HCT116 (cell line): Measurements from ENCODE around the gene TIMP3. TPM values are rescaled to one million over a fixed set of nuclear protein-coding genes. Genes with fewer than 3 reads are reported as not detected.

Experiments used
- ATAC-seq: fragments of 200-7000 bp; cut with Tn5 transposase; 2 replicates; pipeline ENCODE4 v1.9.1; 2020; ENCODE audit warnings: mild to moderate bottlenecking, moderate library complexity
- BruUV-seq: library from RNA; stranded (reverse); fragments of 400-500 nt; replicated peaks from 2 replicates; lab custom pipeline; 2021; lab: Mats Ljungman, UMichigan
- CTCF ChIA-PET: fragments of 300-600 bp; sonication (Branson Sonifier 250); formaldehyde crosslinking; loops from one replicate; lab custom pipeline; 2021; ENCODE audit warnings: antibody characterized with exemption; lab: Charles Lee
- POLR2A ChIA-PET: fragments of 300-600, 350-600 bp; sonication (Branson Sonifier 250); formaldehyde crosslinking; loops from one replicate; lab custom pipeline; 2021; ENCODE audit warnings: antibody characterized with exemption; lab: Charles Lee
- RAD21 ChIA-PET, 2 experiments: fragments of 300-600 bp; sonication (Branson Sonifier 250); formaldehyde crosslinking; loops; one replicate each; lab custom pipeline; 2023; ENCODE audit warnings: low total read pairs in 2 of 2; ENCODE audit not compliant: uncharacterized antibody in 2 of 2, unreplicated experiment in 2 of 2, low non-redundant PET in 1 of 2; lab: Charles Lee
- DNase-seq: peaks from one replicate; pipeline ENCODE4 v3.0.0-alpha.2; 2010; ENCODE audit warnings: low read depth, low spot score
- H2AFZ ChIP-seq: fragments of 200-600 bp; shearing (Covaris generic), sonication (generic); 2 replicates; pipeline ENCODE4 v1.6.1; 2017; ENCODE audit warnings: low read depth, mixed run types, mixed read lengths, antibody characterized with exemption, low read length; ENCODE audit not compliant: poor library complexity, severe bottlenecking
- H3K27ac ChIP-seq: 2 replicates; pipeline ENCODE4 v1.5.1; 2012; ENCODE audit warnings: low read depth, low read length
- H3K27me3 ChIP-seq: fragments of 200-600 bp; sonication (generic); 2 replicates; pipeline ENCODE4 v1.6.1; 2016; ENCODE audit warnings: mixed run types, low read length, mixed read lengths; ENCODE audit not compliant: insufficient read depth
- H3K36me3 ChIP-seq, 2 experiments: fragments of 200-500 bp in 1 of 2; fragments of 200-600 bp in 1 of 2; sonication (Bioruptor generic) in 1 of 2; sonication (generic) in 1 of 2; 2 replicates each; pipeline versions ENCODE4 v1.5.1 to v1.6.1; 2014 to 2016; ENCODE audit warnings: low read length in 2 of 2, inconsistent platforms in 1 of 2, mixed read lengths in 1 of 2, mixed run types in 1 of 2; ENCODE audit not compliant: insufficient read depth in 2 of 2, control insufficient read depth in 1 of 2
- H3K4me1 ChIP-seq, 2 experiments: fragments of 200-600 bp in 1 of 2; sonication (generic) in 1 of 2; 2 replicates each; pipeline versions ENCODE4 v1.5.1 to v1.6.1; 2012 to 2017; ENCODE audit warnings: low read length in 2 of 2, inconsistent platforms in 1 of 2, mild to moderate bottlenecking in 1 of 2, mixed read lengths in 1 of 2, mixed run types in 1 of 2, moderate library complexity in 1 of 2; ENCODE audit not compliant: insufficient read depth in 2 of 2, control insufficient read depth in 1 of 2
- H3K4me2 ChIP-seq: fragments of 200-600 bp; sonication (generic); 2 replicates; pipeline ENCODE4 v1.6.1; 2017; ENCODE audit warnings: mixed run types, low read length, mixed read lengths
- H3K4me3 ChIP-seq, 2 experiments: fragments of 200-600 bp in 1 of 2; sonication (generic) in 1 of 2; replicated peaks in 1 of 2; 2 replicates each; pipeline ENCODE4 v1.5.1; 2011 to 2016; ENCODE audit warnings: low read length in 2 of 2, control low read depth in 1 of 2, low read depth in 1 of 2, mild to moderate bottlenecking in 1 of 2, mixed read lengths in 1 of 2, mixed run types in 1 of 2
- H3K79me2 ChIP-seq: fragments of 200-600 bp; sonication (generic); 2 replicates; pipeline ENCODE4 v1.6.1; 2017; ENCODE audit warnings: mild to moderate bottlenecking, mixed run types, low read length, moderate library complexity, mixed read lengths; ENCODE audit not compliant: insufficient read depth
- H3K9ac ChIP-seq: fragments of 200-600 bp; sonication (generic); 2 replicates; pipeline ENCODE4 v1.6.1; 2016; ENCODE audit warnings: low read length, mixed read lengths
- H3K9me2 ChIP-seq: fragments of 200-600 bp; sonication (generic), shearing (Covaris generic); 2 replicates; pipeline ENCODE4 v1.6.1; 2017; ENCODE audit warnings: mixed run types, mild to moderate bottlenecking, moderate library complexity; ENCODE audit not compliant: insufficient read depth
- H3K9me3 ChIP-seq, 2 experiments: fragments of 200-500 bp in 1 of 2; fragments of 200-600 bp in 1 of 2; sonication (Bioruptor generic) in 1 of 2; sonication (generic) in 1 of 2; 2 replicates each; pipeline ENCODE4 v1.6.1; 2014 to 2017; ENCODE audit warnings: low read length in 2 of 2, mixed read lengths in 2 of 2, inconsistent platforms in 1 of 2, low read depth in 1 of 2, mild to moderate bottlenecking in 1 of 2, mixed run types in 1 of 2, moderate library complexity in 1 of 2; ENCODE audit not compliant: control insufficient read depth in 1 of 2, insufficient read depth in 1 of 2
- H4K20me1 ChIP-seq: fragments of 200-600 bp; sonication (generic), shearing (Covaris generic); 2 replicates; pipeline ENCODE4 v1.6.1; 2017; ENCODE audit warnings: mixed run types, mild to moderate bottlenecking, moderate library complexity; ENCODE audit not compliant: insufficient read depth
- EGR1 ChIP-seq: IDR thresholded peaks from 2 replicates; pipeline ENCODE4 v1.6.1; 2012; ENCODE audit warnings: low read depth
- ELF1 ChIP-seq: IDR thresholded peaks from 2 replicates; pipeline ENCODE4 v1.6.1; 2012; ENCODE audit warnings: low read depth, borderline replicate concordance
- EZH2 ChIP-seq: fragments of 200-600 bp; sonication (generic); IDR thresholded peaks from 2 replicates; pipeline ENCODE4 v1.6.1; 2017; ENCODE audit warnings: antibody characterized with exemption, mixed run types
- EZH2phosphoT487 ChIP-seq: fragments of 200-600 bp; IDR thresholded peaks from 2 replicates; pipeline ENCODE4 v1.6.1; 2018; ENCODE audit warnings: antibody characterized with exemption, borderline replicate concordance
- FOSL1 ChIP-seq: IDR thresholded peaks from 2 replicates; pipeline ENCODE4 v1.6.1; 2012; ENCODE audit warnings: low read depth
- MAX ChIP-seq: IDR thresholded peaks from 2 replicates; pipeline ENCODE4 v1.6.1; 2012
- POLR2A ChIP-seq: IDR thresholded peaks from 2 replicates; pipeline ENCODE4 v1.7.0; 2011; ENCODE audit warnings: borderline replicate concordance; ENCODE audit not compliant: insufficient read depth, insufficient read length; ENCODE audit errors: extremely low read depth
- RAD21 ChIP-seq: IDR thresholded peaks from 2 replicates; pipeline ENCODE4 v1.6.1; 2012; ENCODE audit warnings: low read depth, mild to moderate bottlenecking
- REST ChIP-seq: IDR thresholded peaks from 2 replicates; pipeline ENCODE4 v1.6.1; 2012; ENCODE audit warnings: low read depth
- YY1 ChIP-seq: IDR thresholded peaks from 2 replicates; pipeline ENCODE4 v1.6.1; 2011; ENCODE audit warnings: low read length, low read depth, moderate library complexity, mild to moderate bottlenecking; ENCODE audit not compliant: insufficient replicate concordance; ENCODE audit errors: extremely low read depth
- ZBTB33 ChIP-seq: IDR thresholded peaks from 2 replicates; pipeline ENCODE4 v1.6.1; 2011; ENCODE audit warnings: mild to moderate bottlenecking, low read length, moderate library complexity; ENCODE audit not compliant: insufficient replicate concordance; ENCODE audit errors: extremely low read depth
- ZFX ChIP-seq: fragments of 450-650 bp; IDR thresholded peaks from 2 replicates; pipeline ENCODE4 v1.6.1; 2017
- ZNF274 ChIP-seq: fragments of 200-500 bp; sonication (Bioruptor generic); IDR thresholded peaks from 2 replicates; pipeline ENCODE4 v1.6.1; 2014; ENCODE audit warnings: mild to moderate bottlenecking, low read depth, low read length, inconsistent platforms
- intact Hi-C: fragments of 100-400 bp; cut with micrococcal nuclease; formaldehyde crosslinking; loops from 2 replicates; pipeline ENCODE4 v1.10.0; 2022
- total RNA-seq: library from RNA; stranded (reverse); gene quantifications from one replicate; pipeline ENCODE4 v1.2.1, GENCODE V29; 2021; ENCODE audit not compliant: unreplicated experiment

The TIMP3 gene
- total RNA-seq, 1 experiment from 2014 or later, result 2.2 TPM

GRCh38 chr22:32909581-32910428 lies 108.3 kb downstream of the TIMP3 start:
- Histone ChIP-seq H3K4me3 (no peak overlapping the region), H2AFZ (no peak overlapping the region), H3K36me3 (no peaks in the 10 kb centered on the region), H3K9me2 (no peaks in the 10 kb centered on the region), H3K79me2 (no peaks in the 10 kb centered on the region), H3K27me3 (no peaks in the 10 kb centered on the region)
- RAD21 ChIA-PET, result no interaction called here
- no peak for ATAC-seq
- BruUV-seq, result no TSS peak
- TF ChIP-seq YY1 (no peak), POLR2A (no peak), EZH2phosphoT487 (no peak), RAD21 (no peak), ZNF274 (no peak), EZH2 (no peak), ELF1 (no peak), EGR1 (no peak), FOSL1 (no peak)
- TF ChIP-seq, all 23 proteins: peak for 0
- Histone ChIP-seq H3K9me3 (no peaks in the 10 kb centered on the region), H3K27ac (no peak overlapping the region), H3K9ac (no peak overlapping the region), H3K4me2 (no peak overlapping the region), H3K4me1 (no peaks in the 10 kb centered on the region), H4K20me1 (no peaks in the 10 kb centered on the region)
- ChIA-PET POLR2A (no interaction called here), CTCF (no interaction called here)
- intact Hi-C loops, result loop anchor here (10.0 kb wide), 1 partner anchor 915 kb away; no protein-coding TSS in a partner anchor
- no peak for DNase-seq

- intact Hi-C loops, result loop anchor here (10.0 kb wide), 1 partner anchor 916 kb away; no protein-coding TSS in a partner anchor
- BruUV-seq, result no TSS peak
- no peak overlapping the region for H3K27ac ChIP-seq
- no peaks in the 10 kb centered on the region for H3K36me3 ChIP-seq
- CTCF ChIA-PET, result no interaction called here
- H4K20me1 ChIP-seq, result no peaks in the 10 kb centered on the region
- no peak overlapping the region for H3K9ac ChIP-seq
- H3K27me3 ChIP-seq, result no peaks in the 10 kb centered on the region
- no peaks in the 10 kb centered on the region for H3K4me1 ChIP-seq
- H3K4me2 ChIP-seq, result no peak overlapping the region
- H3K9me2 ChIP-seq, result no peaks in the 10 kb centered on the region
- RAD21 ChIA-PET, result no interaction called here
- POLR2A ChIA-PET, result no interaction called here
- no peaks in the 10 kb centered on the region for H3K9me3 ChIP-seq
- H3K79me2 ChIP-seq, result no peaks in the 10 kb centered on the region
- H2AFZ ChIP-seq, result no peak overlapping the region
- no peak overlapping the region for H3K4me3 ChIP-seq
- DNase-seq (no peak), ATAC-seq (no peak)
- TF ChIP-seq MAX, result no peak
- no peak for TF ChIP-seq RAD21
- TF ChIP-seq EGR1, result no peak
- TF ChIP-seq ZBTB33, result no peak
- no peak for TF ChIP-seq FOSL1
- TF ChIP-seq POLR2A, result no peak
- no peak for TF ChIP-seq ZFX
- no peak for TF ChIP-seq REST
- TF ChIP-seq ELF1, result no peak
Observed at GRCh38 chr22:32910429-32910772, 108.9 kb downstream of the TIMP3 start.
